H1 (cell line): ENCODE results near the gene CTSK. TPM values are rescaled to one million over a fixed set of nuclear protein-coding genes. Genes with fewer than 3 reads are reported as not detected.

ENCODE experiments used
- CTCF ChIA-PET: fragments of 300-600 bp; sonication (Branson Sonifier 250); formaldehyde crosslinking; loops from one replicate; lab custom pipeline; 2021; ENCODE audit not compliant: partially characterized antibody; lab: Charles Lee
- POLR2A ChIA-PET: fragments of 300-600 bp; sonication (Branson Sonifier 250); formaldehyde crosslinking; loops from one replicate; lab custom pipeline; 2021; ENCODE audit warnings: inconsistent platforms; ENCODE audit not compliant: partially characterized antibody; lab: Charles Lee
- DNase-seq, 2 experiments: peaks; one replicate each; pipeline versions ENCODE4 v3.0.0 to v3.0.0-alpha.2; 2010 to 2022; ENCODE audit warnings: low spot score in 2 of 2, low read depth in 1 of 2, mixed read lengths in 1 of 2
- FAIRE-seq: peaks from 2 replicates; lab custom pipeline; 2011; peaks lifted over from hg19 to GRCh38; lab: Jason Lieb, UNC
- H2AFZ ChIP-seq: 2 replicates; pipeline ENCODE4 v1.8.1; 2012; ENCODE audit warnings: low read length, inconsistent platforms
- H2AK5ac ChIP-seq: 2 replicates; pipeline ENCODE4 v1.6.1; 2013; ENCODE audit warnings: low read depth, low read length
- H2BK120ac ChIP-seq: replicated peaks from 2 replicates; pipeline ENCODE3; 2013; ENCODE audit warnings: low read depth, low read length, inconsistent platforms
- H2BK12ac ChIP-seq: 2 replicates; pipeline ENCODE4 v1.6.1; 2013; ENCODE audit warnings: low read depth, low read length
- H2BK15ac ChIP-seq: 2 replicates; pipeline ENCODE4 v1.6.1; 2013; ENCODE audit warnings: low read length
- H2BK20ac ChIP-seq: 2 replicates; pipeline ENCODE4 v1.6.1; 2013; ENCODE audit warnings: low read length
- H2BK5ac ChIP-seq: 2 replicates; pipeline ENCODE4 v1.6.1; 2013; ENCODE audit warnings: low read depth, low read length
- H3K14ac ChIP-seq: 2 replicates; pipeline ENCODE4 v1.6.1; 2013; ENCODE audit warnings: inconsistent platforms; ENCODE audit not compliant: insufficient read length
- H3K18ac ChIP-seq: 2 replicates; pipeline ENCODE4 v1.6.1; 2013; ENCODE audit warnings: low read length; ENCODE audit errors: extremely low read depth
- H3K23ac ChIP-seq: 2 replicates; pipeline ENCODE4 v1.6.1; 2013; ENCODE audit warnings: inconsistent platforms; ENCODE audit not compliant: insufficient read length
- H3K23me2 ChIP-seq: 2 replicates; pipeline ENCODE4 v1.6.1; 2013; ENCODE audit warnings: low read depth, low read length
- H3K27ac ChIP-seq: 2 replicates; pipeline ENCODE4 v1.6.1; 2011; ENCODE audit warnings: low read depth, low read length, inconsistent platforms
- H3K27me3 ChIP-seq, 4 experiments: replicated peaks in 1 of 4; 1 replicate in 1 of 4; 2 replicates in 3 of 4; pipeline versions ENCODE4 v1.6.1 to v1.8.1; 2011 to 2013; ENCODE audit warnings: low read length in 3 of 4, mild to moderate bottlenecking in 3 of 4, inconsistent platforms in 2 of 4, mixed read lengths in 2 of 4, moderate library complexity in 1 of 4; ENCODE audit not compliant: control insufficient read depth in 3 of 4, insufficient read depth in 3 of 4; ENCODE audit errors: extremely low read depth in 1 of 4
- H3K36me3 ChIP-seq, 4 experiments: 2 replicates each; pipeline versions ENCODE4 v1.6.1 to v1.8.1; 2011 to 2013; ENCODE audit warnings: mild to moderate bottlenecking in 4 of 4, low read length in 3 of 4, moderate library complexity in 2 of 4, control low read depth in 1 of 4, inconsistent platforms in 1 of 4; ENCODE audit not compliant: insufficient read depth in 4 of 4, control insufficient read depth in 2 of 4
- H3K4ac ChIP-seq: replicated peaks from 2 replicates; pipeline ENCODE3; 2013; ENCODE audit warnings: low read length, low read depth, mixed read lengths, inconsistent platforms; ENCODE audit not compliant: insufficient read length
- H3K4me1 ChIP-seq, 4 experiments: replicated peaks in 1 of 4; 1 replicate in 1 of 4; 2 replicates in 3 of 4; pipeline versions ENCODE4 v1.6.1 to v1.8.1; 2011 to 2013; ENCODE audit warnings: low read length in 3 of 4, inconsistent platforms in 2 of 4, mixed read lengths in 1 of 4; ENCODE audit not compliant: insufficient read depth in 4 of 4, control insufficient read depth in 3 of 4
- H3K4me2 ChIP-seq, 2 experiments: 2 replicates each; pipeline versions ENCODE4 v1.6.1 to v1.8.1; 2011 to 2013; ENCODE audit warnings: low read depth in 2 of 2, low read length in 2 of 2, control low read depth in 1 of 2, inconsistent platforms in 1 of 2, mild to moderate bottlenecking in 1 of 2; ENCODE audit not compliant: insufficient read depth in 1 of 2
- H3K4me3 ChIP-seq, 4 experiments: fragments of 200-600, 300-600 bp in 1 of 4; sonication (generic), shearing (Covaris generic), sonication (Bioruptor Twin) in 1 of 4; 2 replicates each; pipeline versions ENCODE4 v1.5.1 to v1.8.1; 2011 to 2016; ENCODE audit warnings: low read length in 4 of 4, low read depth in 3 of 4, control low read depth in 2 of 4, inconsistent platforms in 2 of 4, mild to moderate bottlenecking in 2 of 4, mixed read lengths in 1 of 4, moderate library complexity in 1 of 4; ENCODE audit not compliant: insufficient read depth in 2 of 4; ENCODE audit errors: extremely low read depth in 1 of 4
- H3K56ac ChIP-seq: replicated peaks from 2 replicates; pipeline ENCODE3; 2013; ENCODE audit warnings: low read depth, mild to moderate bottlenecking, mixed read lengths, low read length, inconsistent platforms; ENCODE audit not compliant: insufficient read length
- H3K79me1 ChIP-seq: 2 replicates; pipeline ENCODE4 v1.6.1; 2013; ENCODE audit warnings: low read depth, low read length, control low read depth
- H3K79me2 ChIP-seq, 2 experiments: 2 replicates each; pipeline versions ENCODE4 v1.6.1 to v1.8.1; 2012 to 2013; ENCODE audit warnings: low read length in 2 of 2, mild to moderate bottlenecking in 2 of 2, inconsistent platforms in 1 of 2; ENCODE audit not compliant: insufficient read depth in 2 of 2, control insufficient read depth in 1 of 2
- H3K9ac ChIP-seq, 4 experiments: replicated peaks in 1 of 4; 1 replicate in 1 of 4; 2 replicates in 3 of 4; pipeline versions ENCODE4 v1.6.1 to v1.8.1; 2011 to 2013; ENCODE audit warnings: low read depth in 3 of 4, low read length in 3 of 4, control low read depth in 2 of 4, mild to moderate bottlenecking in 2 of 4, moderate library complexity in 2 of 4, inconsistent platforms in 1 of 4; ENCODE audit errors: extremely low read depth in 1 of 4
- H3K9me3 ChIP-seq, 2 experiments: 2 replicates each; pipeline versions ENCODE4 v1.6.1 to v1.8.1; 2012 to 2013; ENCODE audit warnings: mild to moderate bottlenecking in 2 of 2, moderate library complexity in 2 of 2, control low read depth in 1 of 2, inconsistent platforms in 1 of 2, low read depth in 1 of 2, low read length in 1 of 2, mixed read lengths in 1 of 2; ENCODE audit not compliant: insufficient read depth in 2 of 2
- H4K20me1 ChIP-seq, 2 experiments: replicated peaks in 1 of 2; 2 replicates each; pipeline versions ENCODE3 to v1.8.1; 2011 to 2013; ENCODE audit warnings: inconsistent platforms in 2 of 2, low read length in 2 of 2, mild to moderate bottlenecking in 1 of 2; ENCODE audit not compliant: insufficient read depth in 2 of 2, control insufficient read depth in 1 of 2
- H4K5ac ChIP-seq: 2 replicates; pipeline ENCODE4 v1.6.1; 2013; ENCODE audit warnings: low read length, low read depth, mixed read lengths, inconsistent platforms; ENCODE audit not compliant: insufficient read length
- H4K8ac ChIP-seq: 2 replicates; pipeline ENCODE4 v1.8.0; 2013; ENCODE audit warnings: mild to moderate bottlenecking, moderate library complexity, low read length, inconsistent platforms; ENCODE audit not compliant: insufficient read depth; ENCODE audit errors: extremely low read depth
- H4K91ac ChIP-seq: replicated peaks from 2 replicates; pipeline ENCODE3; 2013; ENCODE audit warnings: low read length, mixed read lengths, inconsistent platforms; ENCODE audit not compliant: insufficient read length
- ATF3 ChIP-seq: IDR thresholded peaks from 2 replicates; pipeline ENCODE4 v1.6.1; 2011; ENCODE audit warnings: low read depth, mild to moderate bottlenecking, low read length; ENCODE audit not compliant: insufficient read depth
- CHD2 ChIP-seq: IDR thresholded peaks from 2 replicates; pipeline ENCODE4 v1.6.1; 2012; ENCODE audit warnings: low read length, improper control_type of control experiment
- GABPA ChIP-seq: IDR thresholded peaks from 2 replicates; pipeline ENCODE4 v1.6.1; 2011; ENCODE audit warnings: mild to moderate bottlenecking, low read length, moderate library complexity, borderline replicate concordance; ENCODE audit not compliant: insufficient read depth
- HDAC2 ChIP-seq, 2 experiments: fragments of 300-600 bp in 1 of 2; sonication (generic) in 1 of 2; IDR thresholded peaks; 2 replicates each; pipeline ENCODE4 v1.6.1; 2011 to 2012; ENCODE audit warnings: low read depth in 2 of 2, low read length in 2 of 2, mild to moderate bottlenecking in 2 of 2, moderate library complexity in 2 of 2, borderline replicate concordance in 1 of 2, inconsistent platforms in 1 of 2
- JUN ChIP-seq: IDR thresholded peaks from 2 replicates; pipeline ENCODE4 v1.6.1; 2011; ENCODE audit warnings: low read depth, mild to moderate bottlenecking, improper control_type of control experiment, low read length
- KDM1A ChIP-seq: fragments of 200-600, 300-600 bp; sonication (generic); IDR thresholded peaks from 2 replicates; pipeline ENCODE4 v1.7.1; 2016; ENCODE audit warnings: mild to moderate bottlenecking, low read length, borderline replicate concordance
- RAD21 ChIP-seq, 2 experiments: IDR thresholded peaks in 1 of 2; conservative IDR thresholded peaks in 1 of 2; 2 replicates each; pipeline ENCODE4 v1.6.1; 2011; ENCODE audit warnings: low read depth in 2 of 2, low read length in 2 of 2, improper control_type of control experiment in 1 of 2, inconsistent platforms in 1 of 2, mild to moderate bottlenecking in 1 of 2, moderate library complexity in 1 of 2
- SRF ChIP-seq: IDR thresholded peaks from 2 replicates; pipeline ENCODE4 v1.6.1; 2011; ENCODE audit warnings: mild to moderate bottlenecking, low read depth, low read length, moderate library complexity
- USF2 ChIP-seq: IDR thresholded peaks from 2 replicates; pipeline ENCODE4 v1.6.1; 2011; ENCODE audit warnings: low read length, improper control_type of control experiment
- YY1 ChIP-seq: IDR thresholded peaks from 2 replicates; pipeline ENCODE4 v1.6.1; 2011; ENCODE audit warnings: low read depth, mild to moderate bottlenecking, low read length
- ZNF274 ChIP-seq: IDR thresholded peaks from 2 replicates; pipeline ENCODE4 v1.7.0; 2012; ENCODE audit warnings: low read length, borderline replicate concordance; ENCODE audit errors: extremely low read depth
- WGBS, 2 experiments: shearing (Covaris generic) in 1 of 2; methylation state at CpG; one replicate each; pipeline versions ENCODE4 v1.1.6 to v1.1.7; 2013 to 2015; ENCODE audit warnings: low lambda C conversion rate in 2 of 2, mixed read lengths in 2 of 2, inconsistent platforms in 1 of 2, low coverage in 1 of 2, missing lambda C conversion rate in 1 of 2; ENCODE audit not compliant: insufficient replicate concordance in 2 of 2, insufficient coverage in 1 of 2, insufficient read length in 1 of 2; ENCODE audit errors: extremely low coverage in 1 of 2, missing lambda C conversion rate in 1 of 2; 5-methylcytosine and 5-hydroxymethylcytosine counted together
- polyA plus RNA-seq, 7 experiments: library from polyadenylated mRNA; depleted of rRNA in 3 of 7; stranded (reverse) in 5 of 7; unstranded in 2 of 7; fragments of >200 nt in 5 of 7; fragments of 200-250 nt in 2 of 7; gene quantifications; 1 replicate in 5 of 7; 2 replicates in 1 of 7; 4 replicates in 1 of 7; pipeline versions ENCODE4 v1.2.1 to v1.2.3, GENCODE V29; 2011 to 2013; ENCODE audit warnings: missing spikeins in 2 of 7, mixed read lengths in 2 of 7
- total RNA-seq: library from RNA; stranded (reverse); fragmentation: NEBNext Ultra II Directional; extraction: Animal tissue kit (Norgen Biotek cat#: 25700); gene quantifications from 2 replicates; pipeline ENCODE4 v1.2.1, GENCODE V29; 2021

Gene CTSK
- total and polyA plus RNA-seq, 2 of the 8 experiments (the other 6 are each of a cell fraction or from before 2014, with no cell fraction given), result 2.7 to 4.2 TPM

DNA sequence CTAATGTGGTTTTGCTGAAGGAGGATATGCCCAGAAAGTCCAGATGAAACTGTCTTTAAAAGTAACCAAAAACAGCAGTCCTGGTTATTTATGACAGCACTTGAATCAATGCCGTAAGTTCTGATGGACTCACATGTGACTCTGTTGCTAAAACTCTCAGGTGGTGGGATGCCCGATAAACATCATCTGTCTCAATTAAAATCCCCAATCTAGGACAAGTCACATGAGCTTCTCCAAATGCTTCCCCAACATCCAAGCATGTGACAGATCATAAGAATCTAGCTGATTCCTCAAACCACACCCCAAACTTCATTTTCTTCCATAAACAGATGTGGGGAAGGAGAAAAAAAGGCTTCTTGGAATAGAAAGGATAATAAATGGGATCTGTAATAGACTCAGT lies 786 bp upstream of the CTSK start:
- Histone ChIP-seq H3K27me3 (no peaks in the 10 kb centered on the region; a peak in 1 of 7 replicates), H3K9ac (no peak overlapping the region), H4K91ac (no peak overlapping the region), H3K4me1 (peaks cover 0 to 12% (median 6%) of the 10 kb centered on the region in 4 experiments; a peak in 4 of 7 replicates), H4K20me1 (no peaks in the 10 kb centered on the region), H3K9me3 (no peaks in the 10 kb centered on the region), H3K18ac (no peak overlapping the region), H3K79me2 (no peaks in the 10 kb centered on the region), H4K5ac (no peak overlapping the region), H3K27ac (no peak overlapping the region), H3K23ac (no peak overlapping the region), H3K4ac (no peak overlapping the region), H3K4me3 (no peak overlapping the region), H3K4me2 (no peak overlapping the region), H2AK5ac (no peak overlapping the region), H2BK15ac (no peak overlapping the region), H2AFZ (no peak overlapping the region), H3K14ac (no peak overlapping the region), H2BK20ac (no peak overlapping the region), H4K8ac (no peak overlapping the region), H3K36me3 (peaks cover 7 to 24% (median 9%) of the 10 kb centered on the region in 4 experiments), H2BK120ac (no peak overlapping the region), H3K56ac (no peak overlapping the region), H3K23me2 (peaks cover 2% of the 10 kb centered on the region; the same call in 1 of the 2 replicates), H2BK5ac (no peak overlapping the region), H2BK12ac (no peak overlapping the region), H3K79me1 (no peaks in the 10 kb centered on the region)
- ChIA-PET POLR2A (interaction anchor here (1.0 to 2.6 kb wide), 6 partner anchors 10 to 265 kb away, joined by 3 to 8 read pairs (median 4); partner anchors contain the start of genes GOLPH3L and MCL1), CTCF (interaction anchor here (1.0 to 3.0 kb wide), 7 partner anchors 16 to 271 kb away, joined by 3 to 9 read pairs (median 4); no protein-coding TSS in a partner anchor)
- 96% methylated on average over 2 of the region's 2 CpGs; no CpG with 5 or more reads in 1 of the 2 experiments for WGBS, 2 experiments
- FAIRE-seq (no peak), DNase-seq (no peak)
- TF ChIP-seq ATF3 (no peak), GABPA (no peak), RAD21 (IDR thresholded peaks at IDR 0.05 in 1 of 2, conservative IDR thresholded peaks at IDR 0.05 in 1 of 2; ENCODE audit: low read depth in 2 of 2, low read length in 2 of 2) (no peak), ZNF274 (no peak), YY1 (no peak), CHD2 (no peak), KDM1A (no peak), SRF (no peak), HDAC2 (IDR thresholded peaks at IDR 0.05; ENCODE audit: borderline replicate concordance in 1 of 2, low read depth in 2 of 2, low read length in 2 of 2) (no peak), JUN (no peak), USF2 (no peak)
